Chondrocyte (in vitro differentiated cells): Measurements from ENCODE around the gene MEIS1. TPM values are rescaled to one million over a fixed set of nuclear protein-coding genes. Genes with fewer than 3 reads are reported as not detected.
A peak's percentile ranks its signal among the peaks of the same experiment; 100 is the strongest.

Experiments
- DNase-seq: peaks from one replicate; pipeline ENCODE4 v3.0.0; 2021; ENCODE audit warnings: mixed read lengths, low spot score
- H3K27ac Mint-ChIP-seq: one replicate; pipeline ENCODE4 v1.8.0; 2021; ENCODE audit warnings: mild to moderate bottlenecking, moderate library complexity, mixed read lengths; ENCODE audit not compliant: unreplicated experiment
- H3K27me3 Mint-ChIP-seq: 2 replicates; pipeline ENCODE4 v1.8.0; 2021; ENCODE audit warnings: low read depth, mixed read lengths
- H3K36me3 Mint-ChIP-seq: 2 replicates; pipeline ENCODE4 v1.8.0; 2021; ENCODE audit warnings: low read depth, mixed read lengths
- H3K4me1 Mint-ChIP-seq: 2 replicates; pipeline ENCODE4 v1.8.0; 2021; ENCODE audit warnings: low read depth, mild to moderate bottlenecking, mixed read lengths
- H3K4me3 Mint-ChIP-seq: one replicate; pipeline ENCODE4 v1.8.0; 2021; ENCODE audit warnings: mild to moderate bottlenecking, moderate library complexity, mixed read lengths; ENCODE audit not compliant: unreplicated experiment
- H3K9me3 Mint-ChIP-seq: 2 replicates; pipeline ENCODE4 v1.8.0; 2021; ENCODE audit warnings: low read depth, mixed read lengths
- CTCF ChIP-seq: fragments of 200-600 bp; sonication (generic); IDR thresholded peaks from 2 replicates; pipeline ENCODE4 v1.5.0; 2021; ENCODE audit warnings: antibody characterized with exemption, mild to moderate bottlenecking, moderate library complexity
- total RNA-seq: library from RNA; stranded (reverse); gene quantifications from 3 replicates; pipeline ENCODE4 v1.2.1, GENCODE V29; 2021

MEIS1 gene
- total RNA-seq, 1 donor from 2014 or later: 18.5 TPM

GRCh38 chr2:66421612-66422011 is 13.3 kb upstream of the MEIS1 start:
- no peak overlapping the region for H3K4me3 Mint-ChIP-seq
- TF ChIP-seq CTCF: no peak
- peaks cover 15% of the 10 kb centered on the region for H3K4me1 Mint-ChIP-seq

GRCh38 chr2:66423391-66424124 is 11.4 kb upstream of the MEIS1 start:
- Mint-ChIP-seq H3K27me3 (peaks cover 59% of the 10 kb centered on the region), H3K4me1 (peaks cover 22% of the 10 kb centered on the region), H3K4me3 (no peak overlapping the region), H3K27ac (no peak overlapping the region), H3K9me3 (no peaks in the 10 kb centered on the region), H3K36me3 (no peaks in the 10 kb centered on the region)
- DNase-seq: no peak
- TF ChIP-seq CTCF: peak; percentile 14

More at GRCh38 chr2:66421612-66422011, 13.3 kb upstream of the MEIS1 start:
- H3K27ac Mint-ChIP-seq: no peak overlapping the region
- no peaks in the 10 kb centered on the region for H3K9me3 Mint-ChIP-seq
- H3K36me3 Mint-ChIP-seq: no peaks in the 10 kb centered on the region
- peaks cover 46% of the 10 kb centered on the region for H3K27me3 Mint-ChIP-seq
- no peak for DNase-seq

- Mint-ChIP-seq H3K27me3 (peaks cover 69% of the 10 kb centered on the region), H3K9me3 (no peaks in the 10 kb centered on the region), H3K27ac (no peak overlapping the region), H3K36me3 (no peaks in the 10 kb centered on the region), H3K4me3 (peak overlapping the region; percentile 65), H3K4me1 (peaks cover 22% of the 10 kb centered on the region)
- DNase-seq: no peak
- no peak for TF ChIP-seq CTCF
Observed at GRCh38 chr2:66426244-66427111, 8.4 kb upstream of the MEIS1 start.

DNA sequence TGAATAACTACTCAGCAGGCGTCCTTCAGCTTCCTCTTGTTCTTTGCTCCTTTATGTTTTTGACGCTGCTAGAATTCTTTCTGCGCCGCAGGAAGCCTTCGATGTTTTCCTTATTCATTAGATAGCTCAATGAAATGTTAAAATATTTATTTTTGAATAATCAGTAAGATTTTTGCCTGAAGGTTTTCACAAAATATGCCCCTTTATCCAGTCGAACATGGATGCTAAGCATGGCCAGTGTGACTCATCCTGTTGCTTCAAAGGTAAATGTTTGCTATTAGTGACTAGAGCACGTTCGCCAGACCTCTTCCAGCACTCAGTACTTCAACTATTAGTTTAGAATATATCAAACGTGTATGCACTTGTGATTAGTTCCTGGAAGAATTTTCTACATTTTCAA is 7.6 kb upstream of the MEIS1 start:
- Mint-ChIP-seq H3K9me3 (no peaks in the 10 kb centered on the region), H3K36me3 (no peaks in the 10 kb centered on the region), H3K4me1 (peaks cover 22% of the 10 kb centered on the region), H3K4me3 (no peak overlapping the region), H3K27me3 (peaks cover 68% of the 10 kb centered on the region), H3K27ac (no peak overlapping the region)
- TF ChIP-seq CTCF: no peak
- no peak for DNase-seq

DNA sequence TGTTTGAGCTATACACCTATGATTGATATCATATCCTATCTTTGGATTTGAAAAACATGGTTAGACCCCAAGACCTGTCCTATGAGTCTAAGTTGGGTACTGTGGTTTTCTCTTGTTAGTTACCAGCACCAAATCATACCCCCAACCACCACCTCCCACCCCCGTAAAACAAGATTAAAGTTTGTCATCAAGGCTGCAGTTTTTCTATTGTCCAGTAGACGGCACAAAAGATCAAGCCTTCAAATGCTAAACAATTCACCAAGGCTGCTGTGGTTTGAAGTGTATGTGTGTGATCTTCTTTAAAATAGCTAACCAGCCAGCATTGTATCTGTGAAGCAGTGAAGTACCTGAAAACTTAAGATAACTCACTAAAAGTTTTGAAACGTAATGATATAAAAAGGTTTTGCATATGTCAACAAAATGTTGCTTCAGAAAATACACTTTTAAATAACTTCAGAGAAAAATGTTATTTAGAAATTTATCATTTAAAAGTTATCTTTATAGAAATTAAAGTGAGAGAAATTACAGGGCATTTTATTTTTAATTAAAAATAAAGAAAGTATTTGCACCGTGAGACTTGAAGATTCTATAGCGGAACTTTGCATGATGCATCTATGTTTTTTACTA is 5.8 kb upstream of the MEIS1 start:
- TF ChIP-seq CTCF: peak; percentile 93
- no peaks in the 10 kb centered on the region for H3K9me3 Mint-ChIP-seq
- H3K36me3 Mint-ChIP-seq: no peaks in the 10 kb centered on the region
- no peak overlapping the region for H3K4me3 Mint-ChIP-seq
- no peak for DNase-seq
- H3K27ac Mint-ChIP-seq: no peak overlapping the region
- peaks cover 31% of the 10 kb centered on the region for H3K4me1 Mint-ChIP-seq
- peaks cover 57% of the 10 kb centered on the region for H3K27me3 Mint-ChIP-seq
